UCSD-AML1 (cell line): ENCODE results near the gene C2.
"Not testable (repeated sequence)": the region's sequence is repeated elsewhere in the genome, so short reads cannot be mapped to it uniquely, and the experiment has no call there.

ENCODE experiments used
- DNase-seq: peaks from one replicate; lab custom pipeline; 2025; ENCODE audit not compliant: unreplicated experiment; lab: John Stamatoyannopoulos, UW

The C2 gene

GRCh38 chr6:31898383-31899011 is 29.0 kb upstream of the C2 start:
- DNase-seq: no peak

GRCh38 chr6:31899215-31899614 is 28.3 kb upstream of the C2 start:
- no peak for DNase-seq

GRCh38 chr6:31899882-31900722 is 27.4 kb upstream of the C2 start:
- DNase-seq: no peak

GRCh38 chr6:31900917-31901414 is 26.6 kb upstream of the C2 start:
- no peak for DNase-seq

- DNase-seq: no peak
Observed at GRCh38 chr6:31901415-31901952, 26.0 kb upstream of the C2 start.

GRCh38 chr6:31901953-31902643 is 25.4 kb upstream of the C2 start, which contains the start of gene ZBTB12:
ZBTB12 (minus strand) TSS chr6:31902086; CDS start chr6:31901305, 781 bp downstream.
- peak; percentile 90 for DNase-seq

GRCh38 chr6:31903957-31904356 is 23.6 kb upstream of the C2 start:
- DNase-seq: no peak

- no peak for DNase-seq
Observed at GRCh38 chr6:31905041-31905440, 22.5 kb upstream of the C2 start.

- DNase-seq: no peak
Observed at GRCh38 chr6:31906122-31906521, 21.4 kb upstream of the C2 start.

- DNase-seq: not testable (repeated sequence)
Observed at GRCh38 chr6:31906727-31907126, 20.8 kb upstream of the C2 start.

- DNase-seq: peak; percentile 41
Observed at GRCh38 chr6:31907158-31907813, 20.2 kb upstream of the C2 start.

GRCh38 chr6:31908255-31908654 is 19.3 kb upstream of the C2 start:
- DNase-seq: not testable (repeated sequence)

GRCh38 chr6:31908791-31909190 is 18.7 kb upstream of the C2 start:
- DNase-seq: no peak

GRCh38 chr6:31909298-31909697 is 18.2 kb upstream of the C2 start:
- not testable (repeated sequence) for DNase-seq

GRCh38 chr6:31911826-31912585 is 15.5 kb upstream of the C2 start:
- DNase-seq: no peak

GRCh38 chr6:31915351-31915750 is 12.2 kb upstream of the C2 start:
- DNase-seq: no peak

- no peak for DNase-seq
Observed at GRCh38 chr6:31915756-31916155, 11.8 kb upstream of the C2 start.

- DNase-seq: no peak
Observed at GRCh38 chr6:31918069-31918720, 9.3 kb upstream of the C2 start.

- DNase-seq: no peak
Observed at GRCh38 chr6:31919624-31920303, 7.8 kb upstream of the C2 start.
